Stimulated activated naive CD4-positive, alpha-beta T cell treated with Interleukin-2 at 50 U/mL for 16 hours (primary cell): ENCODE results near the gene ADSL.

Experiments used
- DNase-seq: peaks from one replicate; lab custom pipeline; 2025; lab: John Stamatoyannopoulos, UW

ADSL gene

DNA sequence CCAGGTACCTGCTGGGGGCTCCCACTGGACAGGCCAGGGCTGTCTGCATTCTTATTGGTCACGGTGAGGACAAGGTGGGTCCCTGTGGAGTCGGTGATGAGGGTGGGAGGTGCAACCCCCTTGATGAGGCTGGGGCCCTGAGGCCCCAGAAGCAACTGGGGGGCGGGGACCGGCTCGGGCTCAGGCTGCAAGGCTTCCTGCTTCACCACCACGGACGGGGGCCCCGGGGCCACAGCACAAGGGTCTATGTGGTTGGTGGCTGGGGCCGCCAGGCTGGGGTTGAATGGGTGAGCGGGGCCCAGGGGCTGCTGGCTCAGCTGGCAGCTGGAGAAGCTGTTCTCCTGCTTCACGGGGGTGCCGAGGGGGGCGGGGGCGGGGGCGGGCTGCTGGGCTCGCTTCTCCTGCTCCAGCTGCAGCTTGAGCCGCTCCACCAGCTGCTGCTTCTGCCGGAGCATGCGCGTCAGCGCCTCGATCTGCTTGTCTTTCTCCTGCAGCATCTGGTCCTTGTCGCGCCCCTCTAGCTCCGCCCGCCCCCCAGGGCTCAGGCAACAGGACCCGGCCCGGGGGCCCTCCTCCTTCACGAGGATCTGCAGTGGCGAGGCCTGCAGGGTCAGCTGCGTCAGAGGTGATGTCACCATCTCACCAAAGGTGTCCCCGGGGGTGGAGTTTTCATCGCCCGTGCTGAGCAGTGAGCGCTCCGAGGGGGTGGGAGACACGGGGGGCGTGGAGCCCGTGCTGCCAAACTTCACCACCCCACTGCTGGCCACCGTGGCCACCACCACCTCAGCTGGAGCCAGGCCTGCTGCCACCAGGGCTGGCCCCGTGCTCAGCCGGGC lies 72.3 kb downstream of the ADSL start:
- DNase-seq = no peak

GRCh38 chr22:40419718-40420117 lies 73.4 kb downstream of the ADSL start:
- no peak for DNase-seq

GRCh38 chr22:40420341-40421081 lies 74.2 kb downstream of the ADSL start:
- DNase-seq = no peak

- DNase-seq = no peak
Measured at GRCh38 chr22:40421082-40421350, 74.7 kb downstream of the ADSL start.

GRCh38 chr22:40421941-40422340 lies 75.6 kb downstream of the ADSL start:
- no peak for DNase-seq

GRCh38 chr22:40422558-40423309 lies 76.4 kb downstream of the ADSL start:
- DNase-seq = no peak

GRCh38 chr22:40423310-40423688 lies 77.0 kb downstream of the ADSL start:
- DNase-seq = no peak

DNA sequence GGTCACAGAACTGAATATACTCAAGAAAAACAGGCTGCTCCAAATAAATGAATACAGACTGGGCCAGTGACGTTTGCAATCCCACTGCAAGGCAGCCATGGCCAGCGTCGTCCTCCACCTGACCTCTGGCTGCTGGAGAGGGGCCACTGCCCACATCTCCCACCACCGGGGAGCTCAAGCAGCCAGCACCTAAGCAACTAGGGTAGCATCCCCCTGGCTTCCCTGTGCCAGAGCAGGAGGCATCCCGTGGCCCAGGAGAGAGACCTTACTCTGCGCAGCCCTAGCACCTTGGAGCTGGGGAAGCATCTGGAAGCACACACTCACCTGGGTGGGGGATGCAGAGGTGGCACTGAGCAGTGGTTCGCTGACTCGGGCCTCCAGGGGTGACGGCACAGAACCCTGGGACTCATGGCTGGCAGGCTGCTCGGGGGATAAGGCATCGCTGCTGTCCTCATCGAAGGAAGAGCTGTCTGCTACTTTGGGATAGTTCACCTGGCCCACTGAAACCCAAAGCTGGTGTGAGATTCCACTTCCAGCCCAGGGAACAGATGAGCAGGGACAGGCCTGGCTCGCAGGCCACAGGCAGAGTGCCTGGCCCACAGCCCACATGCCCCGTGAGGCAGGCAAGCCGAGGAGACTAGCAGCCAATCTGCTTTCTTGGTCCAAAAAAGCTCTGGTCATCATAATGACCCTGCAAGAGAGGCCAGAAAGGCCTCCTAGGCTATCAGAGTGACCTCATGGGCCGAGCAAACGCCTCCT lies 77.8 kb downstream of the ADSL start:
- DNase-seq = no peak

- no peak for DNase-seq
Measured at GRCh38 chr22:40425082-40425481, 78.8 kb downstream of the ADSL start.

- DNase-seq = no peak
Measured at GRCh38 chr22:40426594-40427333, 80.5 kb downstream of the ADSL start.

- DNase-seq = no peak
Measured at GRCh38 chr22:40428796-40429195, 82.5 kb downstream of the ADSL start.

GRCh38 chr22:40429481-40429880 lies 83.2 kb downstream of the ADSL start:
- DNase-seq = no peak

DNA sequence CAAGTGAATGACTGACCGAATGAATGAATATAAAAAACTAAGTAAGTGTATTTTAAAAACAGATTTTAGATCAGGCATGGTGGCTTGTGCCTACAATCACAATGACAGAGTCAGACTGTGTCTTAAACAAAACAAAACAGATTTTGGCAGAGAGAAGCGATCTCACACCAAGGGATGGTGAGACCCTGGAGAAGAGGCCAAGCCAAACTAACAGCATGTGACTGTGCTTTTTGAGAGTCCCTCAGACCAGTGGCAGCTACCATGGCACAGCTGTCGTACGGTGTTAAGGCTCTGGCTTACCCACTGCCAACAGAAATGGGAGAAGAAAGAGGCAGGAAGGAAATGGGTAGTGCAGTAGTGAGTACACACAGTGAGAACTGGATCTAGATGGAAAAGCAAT lies 84.7 kb downstream of the ADSL start:
- DNase-seq = no peak

- no peak for DNase-seq
Measured at GRCh38 chr22:40432157-40432556, 85.9 kb downstream of the ADSL start.

DNA sequence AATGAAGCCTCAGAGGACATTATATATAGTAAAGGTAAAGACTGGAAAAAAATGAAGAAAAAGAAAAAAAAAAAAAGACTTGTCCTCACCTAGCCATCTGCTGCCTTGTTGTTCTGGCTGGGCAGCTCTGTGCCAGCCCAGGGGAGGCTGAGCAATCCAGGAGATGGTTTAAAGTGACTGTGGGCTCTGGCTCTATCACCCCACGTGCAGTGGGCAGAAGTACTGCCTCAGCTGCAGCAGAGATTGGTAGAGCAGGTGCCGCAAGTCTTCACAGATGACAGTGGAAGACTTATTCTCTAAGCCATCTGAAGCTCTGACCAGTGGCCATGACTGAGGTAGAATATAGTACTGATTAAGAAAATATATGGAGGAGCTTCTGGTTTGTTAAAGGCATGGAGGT lies 86.3 kb downstream of the ADSL start:
- no peak for DNase-seq

DNA sequence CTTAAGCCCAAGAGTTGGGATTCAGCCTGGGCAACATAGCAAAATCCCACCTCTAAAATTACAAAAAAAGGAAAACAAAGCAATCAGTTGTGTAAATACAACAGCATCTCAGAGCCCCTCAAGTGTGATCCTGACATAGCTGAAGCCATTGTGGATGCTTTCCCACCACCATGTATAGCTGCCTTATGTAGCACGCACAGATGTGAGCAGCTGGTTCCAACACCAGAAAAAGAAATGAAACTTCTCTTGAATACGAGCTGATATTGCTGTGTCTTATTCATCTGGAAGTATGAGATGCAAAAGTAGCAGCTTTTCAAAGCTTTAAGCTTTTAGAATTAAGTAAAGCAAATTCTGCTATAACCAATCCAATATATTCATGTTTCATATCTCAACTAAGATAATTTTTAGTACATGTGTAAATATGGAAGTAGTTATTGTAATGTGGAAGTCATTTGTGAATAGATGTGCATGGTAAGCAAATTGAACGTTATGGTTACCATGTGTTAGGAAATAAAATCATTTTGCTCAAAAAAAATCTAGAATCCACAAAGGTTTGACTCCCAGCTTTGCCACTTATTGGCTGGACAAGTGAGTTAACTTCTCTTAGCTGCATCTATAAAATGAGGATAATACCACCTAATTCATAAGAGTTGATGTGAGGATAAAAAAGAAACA lies 87.3 kb downstream of the ADSL start:
- DNase-seq = no peak

DNA sequence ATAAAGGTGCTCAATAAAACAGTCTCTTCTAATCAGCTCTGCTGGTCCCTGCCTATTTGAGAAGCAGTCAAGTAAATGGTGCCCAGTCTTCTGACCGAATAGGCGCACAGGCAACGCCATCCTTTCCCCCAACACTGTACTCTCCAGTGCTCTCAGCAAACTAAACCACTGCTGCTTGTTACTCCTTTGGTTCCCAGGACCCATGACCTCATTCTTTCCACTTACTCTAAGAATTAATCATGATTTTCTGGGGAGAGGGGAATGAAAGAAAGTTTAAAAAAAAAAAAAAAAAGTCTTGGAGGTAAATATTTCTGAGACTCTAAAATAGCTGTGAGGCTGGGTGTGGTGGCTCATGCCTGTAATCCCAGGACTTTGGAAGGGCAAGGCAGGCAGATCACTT lies 87.8 kb downstream of the ADSL start:
- no peak for DNase-seq

- DNase-seq = no peak
Measured at GRCh38 chr22:40434745-40435144, 88.4 kb downstream of the ADSL start.

DNA sequence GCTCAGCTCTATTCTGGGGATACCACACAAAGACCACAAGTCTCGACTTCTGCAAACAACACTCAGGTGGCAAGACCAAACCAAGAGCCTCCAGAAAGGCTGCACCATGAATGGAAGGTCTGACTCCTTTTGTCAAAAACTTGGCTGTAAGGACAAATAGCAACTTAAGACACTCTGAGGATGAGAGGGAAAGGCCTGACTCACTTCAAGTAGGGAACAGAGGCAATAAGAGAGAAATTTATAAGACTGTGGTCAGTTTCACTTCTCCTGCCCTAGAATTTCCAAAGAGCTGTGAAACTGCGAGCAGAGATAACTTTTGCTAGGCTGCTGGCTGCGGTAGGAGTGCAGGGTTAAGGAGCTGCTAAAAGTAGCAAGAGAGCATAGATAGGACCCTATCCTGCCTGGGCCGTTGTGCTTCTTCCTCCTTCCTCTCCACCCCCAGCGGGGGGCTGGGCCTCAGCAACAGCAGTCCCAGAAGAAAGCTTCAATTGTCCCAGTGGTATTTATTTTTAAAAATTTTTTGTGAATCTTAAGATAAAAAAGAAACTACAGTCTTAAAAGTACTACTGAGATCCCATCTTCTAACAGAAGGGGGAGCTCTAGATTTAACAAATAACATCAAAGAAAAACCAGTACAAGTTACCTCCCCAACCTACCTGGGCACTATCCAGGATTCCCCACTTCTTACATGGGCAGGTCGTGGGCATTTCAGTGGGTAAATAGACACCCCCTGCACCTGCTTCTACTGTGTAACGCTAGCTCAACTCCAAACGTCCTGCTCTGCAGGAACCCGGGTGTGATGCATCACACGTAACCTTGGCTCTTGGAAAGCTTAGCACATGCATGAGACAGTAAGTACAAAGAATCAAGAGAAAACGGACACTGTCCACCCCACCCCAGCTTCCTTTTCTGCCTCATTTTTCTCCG lies 90.5 kb downstream of the ADSL start:
- no peak for DNase-seq
